H9 (cell line): Measurements from ENCODE around the gene TPCN2. TPM values are rescaled to one million over a fixed set of nuclear protein-coding genes. Genes with fewer than 3 reads are reported as not detected.

ENCODE experiments used
- DNase-seq: peaks from one replicate; pipeline ENCODE4 v3.0.0-alpha.2; 2017
- H2AFZ ChIP-seq: one replicate; pipeline ENCODE4 v1.6.1; 2013; ENCODE audit warnings: mild to moderate bottlenecking, low read length, control low read depth, moderate library complexity
- H2AK5ac ChIP-seq: 2 replicates; pipeline ENCODE4 v1.6.1; 2013; ENCODE audit warnings: low read length, control low read depth, mixed read lengths; ENCODE audit not compliant: insufficient read length
- H2BK120ac ChIP-seq: one replicate; pipeline ENCODE4 v1.6.1; 2013; ENCODE audit warnings: low read depth, mild to moderate bottlenecking, low read length, control low read depth, inconsistent platforms; ENCODE audit not compliant: poor library complexity, severe bottlenecking
- H2BK12ac ChIP-seq: 2 replicates; pipeline ENCODE4 v1.6.1; 2013; ENCODE audit warnings: low read length, control low read depth, mixed read lengths, low read depth; ENCODE audit not compliant: insufficient read length
- H2BK15ac ChIP-seq: 2 replicates; pipeline ENCODE4 v1.6.1; 2013; ENCODE audit warnings: low read depth, low read length, control low read depth
- H2BK20ac ChIP-seq: one replicate; pipeline ENCODE4 v1.6.1; 2013; ENCODE audit warnings: low read depth, mild to moderate bottlenecking, low read length, control low read depth, inconsistent platforms; ENCODE audit not compliant: poor library complexity, severe bottlenecking
- H2BK5ac ChIP-seq: 2 replicates; pipeline ENCODE4 v1.6.1; 2013; ENCODE audit warnings: low read length, control low read depth, mixed read lengths; ENCODE audit not compliant: insufficient read length
- H3K14ac ChIP-seq: 2 replicates; pipeline ENCODE4 v1.6.1; 2013; ENCODE audit warnings: low read length, control low read depth; ENCODE audit not compliant: insufficient read depth
- H3K18ac ChIP-seq: 2 replicates; pipeline ENCODE4 v1.6.1; 2013; ENCODE audit warnings: low read depth, mild to moderate bottlenecking, mixed read lengths, low read length, control low read depth; ENCODE audit not compliant: insufficient read length
- H3K23ac ChIP-seq: 2 replicates; pipeline ENCODE4 v1.6.1; 2013; ENCODE audit warnings: low read length, control low read depth, mixed read lengths, low read depth; ENCODE audit not compliant: insufficient read length
- H3K23me2 ChIP-seq: 2 replicates; pipeline ENCODE4 v1.6.1; 2013; ENCODE audit warnings: low read depth, mild to moderate bottlenecking, mixed read lengths, low read length, control low read depth; ENCODE audit not compliant: insufficient read length, poor library complexity, severe bottlenecking
- H3K27ac ChIP-seq: 2 replicates; pipeline ENCODE4 v1.5.1; 2013; ENCODE audit warnings: low read length, control low read depth, mixed read lengths, low read depth; ENCODE audit not compliant: insufficient read length
- H3K27me3 ChIP-seq: 2 replicates; pipeline ENCODE4 v1.6.1; 2013; ENCODE audit warnings: low read length, control low read depth, inconsistent platforms; ENCODE audit not compliant: insufficient read depth
- H3K4ac ChIP-seq: 2 replicates; pipeline ENCODE4 v1.6.1; 2013; ENCODE audit warnings: low read depth, mild to moderate bottlenecking, control low read depth, inconsistent platforms, low read length, moderate library complexity
- H3K4me1 ChIP-seq: 2 replicates; pipeline ENCODE4 v1.6.1; 2013; ENCODE audit warnings: low read length, control low read depth, inconsistent platforms; ENCODE audit not compliant: insufficient read depth
- H3K4me2 ChIP-seq: 2 replicates; pipeline ENCODE4 v1.6.1; 2013; ENCODE audit warnings: low read length, control low read depth, mixed read lengths; ENCODE audit not compliant: insufficient read length, insufficient read depth
- H3K56ac ChIP-seq: 2 replicates; pipeline ENCODE4 v1.6.1; 2013; ENCODE audit warnings: low read depth, mild to moderate bottlenecking, mixed read lengths, low read length, control low read depth; ENCODE audit not compliant: insufficient read length
- H3K79me1 ChIP-seq: 2 replicates; pipeline ENCODE4 v1.6.1; 2013; ENCODE audit warnings: low read depth, mild to moderate bottlenecking, moderate library complexity, low read length, control low read depth, inconsistent platforms; ENCODE audit not compliant: insufficient read depth, poor library complexity, severe bottlenecking
- H3K79me2 ChIP-seq: 2 replicates; pipeline ENCODE4 v1.6.1; 2013; ENCODE audit warnings: low read length, control low read depth, inconsistent platforms; ENCODE audit not compliant: insufficient read depth
- H3K9ac ChIP-seq: 2 replicates; pipeline ENCODE4 v1.6.1; 2013; ENCODE audit warnings: low read length, control low read depth, mixed read lengths; ENCODE audit not compliant: insufficient read length; ENCODE audit errors: extremely low read depth
- H3K9me3 ChIP-seq: one replicate; pipeline ENCODE4 v1.6.1; 2013; ENCODE audit warnings: low read depth, low read length, inconsistent platforms; ENCODE audit not compliant: control insufficient read depth
- H3T11ph ChIP-seq: one replicate; pipeline ENCODE4 v1.6.1; 2013; ENCODE audit warnings: mild to moderate bottlenecking, low read length, control low read depth, inconsistent platforms
- H4K20me1 ChIP-seq: one replicate; pipeline ENCODE4 v1.6.1; 2013; ENCODE audit not compliant: control insufficient read depth, insufficient read length, insufficient read depth
- H4K5ac ChIP-seq: 2 replicates; pipeline ENCODE4 v1.6.1; 2013; ENCODE audit warnings: low read depth, mild to moderate bottlenecking, mixed read lengths, low read length, control low read depth; ENCODE audit not compliant: insufficient read length
- H4K8ac ChIP-seq: replicated peaks from 2 replicates; pipeline ENCODE4 v1.6.1; 2013; ENCODE audit warnings: low read length, control low read depth, mixed read lengths, low read depth; ENCODE audit not compliant: insufficient read length
- H4K91ac ChIP-seq: 2 replicates; pipeline ENCODE4 v1.6.1; 2013; ENCODE audit warnings: low read depth, mild to moderate bottlenecking, moderate library complexity, mixed read lengths, low read length, control low read depth; ENCODE audit not compliant: insufficient read length
- H3K27ac Mint-ChIP-seq, 3 experiments: 2 replicates in 2 of 3; 3 replicates in 1 of 3; pipeline ENCODE4 v1.8.0; 2020 to 2021; ENCODE audit warnings: mixed read lengths in 3 of 3, mild to moderate bottlenecking in 1 of 3, moderate library complexity in 1 of 3
- H3K27me3 Mint-ChIP-seq: 2 replicates; pipeline ENCODE4 v1.8.0; 2021; ENCODE audit warnings: low read depth, mild to moderate bottlenecking, moderate library complexity, mixed read lengths
- H3K36me3 Mint-ChIP-seq, 3 experiments: 2 replicates in 2 of 3; 3 replicates in 1 of 3; pipeline ENCODE4 v1.8.0; 2020 to 2021; ENCODE audit warnings: low read depth in 3 of 3, mixed read lengths in 3 of 3; ENCODE audit not compliant: insufficient read depth in 1 of 3
- H3K4me1 Mint-ChIP-seq, 2 experiments: 2 replicates each; pipeline ENCODE4 v1.8.0; 2020; ENCODE audit warnings: mixed read lengths in 2 of 2
- H3K4me3 Mint-ChIP-seq, 2 experiments: 2 replicates in 1 of 2; 3 replicates in 1 of 2; pipeline ENCODE4 v1.8.0; 2020 to 2021; ENCODE audit warnings: mild to moderate bottlenecking in 2 of 2, mixed read lengths in 2 of 2, moderate library complexity in 1 of 2
- H3K9me3 Mint-ChIP-seq, 2 experiments: 2 replicates in 1 of 2; 3 replicates in 1 of 2; pipeline ENCODE4 v1.8.0; 2020; ENCODE audit warnings: mild to moderate bottlenecking in 2 of 2, mixed read lengths in 2 of 2, moderate library complexity in 1 of 2
- WGBS: extraction: QIAGEN DNeasy Blood & Tissue Kit; methylation state at CpG from one replicate; pipeline ENCODE4 v1.1.7; 2013; ENCODE audit warnings: missing lambda C conversion rate, low lambda C conversion rate, mixed read lengths; ENCODE audit not compliant: insufficient read length; ENCODE audit errors: extremely low coverage; 5-methylcytosine and 5-hydroxymethylcytosine counted together
- total RNA-seq: library from RNA; stranded (reverse); gene quantifications from 2 replicates; pipeline ENCODE4 v1.2.1, GENCODE V29; 2021
- TF ChIP-seq, protein P1 (sequence below): fragments of 200-600 bp; sonication (generic); conservative IDR thresholded peaks from 3 replicates; pipeline ENCODE4 v1.8.0; 2021; ENCODE audit warnings: antibody characterized with exemption, mild to moderate bottlenecking

The TPCN2 gene
- total RNA-seq, 1 experiment from 2014 or later: 16.8 TPM

DNA sequence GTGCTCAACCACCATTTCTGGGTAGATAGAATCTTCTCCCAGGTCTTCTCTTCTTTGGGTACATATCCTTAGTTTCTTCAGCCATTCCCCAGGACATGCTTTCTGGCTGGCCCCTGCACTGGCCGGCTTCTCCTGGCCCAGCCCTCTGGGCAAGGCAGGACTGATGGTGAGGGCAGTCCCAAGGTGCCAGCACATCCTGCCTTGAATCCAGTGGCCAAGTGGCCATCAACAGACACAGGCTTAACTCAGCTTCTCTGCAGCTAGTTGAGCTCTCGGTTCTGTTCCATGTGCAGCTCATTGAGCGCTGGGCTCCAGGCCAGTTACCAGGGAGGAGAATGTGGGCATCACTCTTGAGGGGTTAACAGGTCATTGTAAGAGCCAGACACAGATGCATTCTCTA lies 124.6 kb downstream of the TPCN2 start:
- H3K56ac ChIP-seq: no peak overlapping the region
- H3K27ac ChIP-seq: no peak overlapping the region
- H3K4me3 Mint-ChIP-seq: no peak overlapping the region
- no peak overlapping the region for H3K14ac ChIP-seq
- no peaks in the 10 kb centered on the region for H3K79me1 ChIP-seq
- no peak overlapping the region for H3T11ph ChIP-seq
- H2BK12ac ChIP-seq: no peak overlapping the region
- no peaks in the 10 kb centered on the region for H3K36me3 Mint-ChIP-seq
- TF ChIP-seq, protein P1, sequence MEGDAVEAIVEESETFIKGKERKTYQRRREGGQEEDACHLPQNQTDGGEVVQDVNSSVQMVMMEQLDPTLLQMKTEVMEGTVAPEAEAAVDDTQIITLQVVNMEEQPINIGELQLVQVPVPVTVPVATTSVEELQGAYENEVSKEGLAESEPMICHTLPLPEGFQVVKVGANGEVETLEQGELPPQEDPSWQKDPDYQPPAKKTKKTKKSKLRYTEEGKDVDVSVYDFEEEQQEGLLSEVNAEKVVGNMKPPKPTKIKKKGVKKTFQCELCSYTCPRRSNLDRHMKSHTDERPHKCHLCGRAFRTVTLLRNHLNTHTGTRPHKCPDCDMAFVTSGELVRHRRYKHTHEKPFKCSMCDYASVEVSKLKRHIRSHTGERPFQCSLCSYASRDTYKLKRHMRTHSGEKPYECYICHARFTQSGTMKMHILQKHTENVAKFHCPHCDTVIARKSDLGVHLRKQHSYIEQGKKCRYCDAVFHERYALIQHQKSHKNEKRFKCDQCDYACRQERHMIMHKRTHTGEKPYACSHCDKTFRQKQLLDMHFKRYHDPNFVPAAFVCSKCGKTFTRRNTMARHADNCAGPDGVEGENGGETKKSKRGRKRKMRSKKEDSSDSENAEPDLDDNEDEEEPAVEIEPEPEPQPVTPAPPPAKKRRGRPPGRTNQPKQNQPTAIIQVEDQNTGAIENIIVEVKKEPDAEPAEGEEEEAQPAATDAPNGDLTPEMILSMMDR: no peak
- H3K23me2 ChIP-seq: no peaks in the 10 kb centered on the region
- H3K4me1 Mint-ChIP-seq: 0 out of 4 replicates have a peak, but pooled peaks cover 0 to 2% of the 10 kb centered on the region in 2 experiments
- H2BK120ac ChIP-seq: no peak overlapping the region
- no peak overlapping the region for H4K8ac ChIP-seq
- WGBS: no CpG with 5 or more reads among the region's 3 CpGs
- no peak overlapping the region for H4K5ac ChIP-seq
- H2BK20ac ChIP-seq: no peak overlapping the region
- peaks cover 6 to 11% of the 10 kb centered on the region in 2 experiments; a peak in 3 of 5 replicates for H3K9me3 Mint-ChIP-seq
- H3K4me2 ChIP-seq: no peak overlapping the region
- no peak overlapping the region for H3K18ac ChIP-seq
- no peak overlapping the region for H3K4ac ChIP-seq
- H3K79me2 ChIP-seq: no peaks in the 10 kb centered on the region
- H3K27me3 ChIP-seq: no peaks in the 10 kb centered on the region
- no peak overlapping the region for H2AK5ac ChIP-seq
- H3K27me3 Mint-ChIP-seq: peaks cover 12% of the 10 kb centered on the region
- H3K4me1 ChIP-seq: no peaks in the 10 kb centered on the region
- H3K23ac ChIP-seq: no peak overlapping the region
- H3K9ac ChIP-seq: no peak overlapping the region
- no peak overlapping the region for H2BK5ac ChIP-seq
- no peak for DNase-seq
- H3K9me3 ChIP-seq: no peaks in the 10 kb centered on the region
- H3K27ac Mint-ChIP-seq: no peak overlapping the region
- no peak overlapping the region for H2BK15ac ChIP-seq
- no peak overlapping the region for H4K91ac ChIP-seq
- H2AFZ ChIP-seq: no peak overlapping the region
- H4K20me1 ChIP-seq: no peaks in the 10 kb centered on the region
